Loucy (cell line): Measurements from ENCODE around the gene CFAP65.

Source experiments
- CTCF ChIP-seq: fragments of 200-600 bp; sonication (generic); conservative IDR thresholded peaks from 2 replicates; pipeline ENCODE4 v1.5.1; 2014; ENCODE audit warnings: mild to moderate bottlenecking, antibody characterized with exemption, low read length
- EZH2phosphoT487 ChIP-seq: fragments of 200-600 bp; IDR thresholded peaks from 2 replicates; pipeline ENCODE4 v1.6.1; 2018; ENCODE audit warnings: antibody characterized with exemption, mild to moderate bottlenecking, moderate library complexity, borderline replicate concordance

- no peak for TF ChIP-seq CTCF
- no peak for TF ChIP-seq EZH2phosphoT487
Measured at GRCh38 chr2:218991674-218992168, 49.6 kb downstream of the CFAP65 start.
